Tongue (tissue), 2 donors: ENCODE results near the gene ENOX1. TPM values are rescaled to one million over a fixed set of nuclear protein-coding genes. Genes with fewer than 3 reads are reported as not detected.
A peak's percentile ranks its signal among the peaks of the same experiment; 100 is the strongest.
"Not testable (repeated sequence)": the region's sequence is repeated elsewhere in the genome, so short reads cannot be mapped to it uniquely, and the experiment has no call there.

Experiments used
- DNase-seq: peaks from one replicate; pipeline ENCODE4 v3.0.0-alpha.2; 2015
- total RNA-seq: library from RNA; depleted of rRNA; stranded (reverse); fragments of >200 nt; gene quantifications from one replicate; pipeline ENCODE4 v1.2.3, GENCODE V29; 2014

Gene ENOX1
- total RNA-seq, 1 donor from 2014 or later, result 11.8 TPM

DNA sequence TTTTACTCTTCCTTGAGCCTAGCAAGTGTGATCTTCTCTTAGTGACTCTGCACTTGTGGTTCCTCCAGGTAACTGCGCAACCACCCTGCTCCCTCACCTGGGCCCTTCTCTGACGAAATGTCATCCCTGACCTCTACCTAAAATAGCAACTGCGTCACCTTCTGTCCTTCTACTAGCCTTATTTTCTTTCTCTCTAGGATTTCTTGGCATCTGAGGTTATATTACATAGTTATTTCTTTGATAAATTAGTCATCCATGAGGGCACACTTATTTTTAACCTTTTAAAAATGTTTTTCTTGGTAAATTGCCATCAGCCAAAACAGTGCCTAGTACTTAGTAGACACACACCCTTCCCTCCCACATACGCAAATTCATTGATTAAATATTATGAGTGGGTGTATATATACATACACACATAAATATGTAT is 355.5 kb downstream of the ENOX1 start:
- DNase-seq, result no peak

DNA sequence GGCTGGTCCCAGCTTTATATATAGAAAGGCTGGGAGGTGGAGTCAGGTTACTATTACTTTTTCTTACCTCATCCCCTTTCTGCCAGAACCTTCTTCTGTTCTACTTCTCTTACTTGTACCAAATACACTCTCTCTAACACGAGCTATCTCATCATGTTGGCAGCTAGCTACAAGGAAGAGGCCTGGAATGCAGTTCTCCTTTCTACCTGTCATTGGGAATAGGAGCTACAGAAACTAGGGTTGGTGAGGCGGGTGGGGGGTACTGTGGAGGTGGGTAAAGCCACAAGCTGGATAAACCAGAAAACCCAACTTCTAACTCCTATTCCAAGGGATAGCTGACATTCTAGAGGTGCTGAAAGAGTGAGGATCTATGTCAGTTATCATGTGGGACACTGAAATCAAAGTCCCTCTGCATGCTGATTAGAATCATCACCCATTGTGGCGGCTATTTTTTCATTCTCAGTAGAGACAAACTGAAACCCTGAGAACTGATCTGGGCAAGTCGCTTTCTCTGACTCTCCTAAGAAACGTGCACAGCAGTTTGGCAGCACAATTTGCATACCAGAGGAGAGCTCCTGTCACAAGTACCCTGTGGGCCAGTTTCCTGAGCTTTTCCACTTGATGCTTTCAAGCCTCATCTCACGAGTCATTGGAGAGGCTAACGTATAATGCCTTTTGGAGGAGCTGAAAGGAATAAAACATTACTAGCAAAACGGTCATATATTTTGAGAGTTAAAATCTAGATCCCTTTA is 358.1 kb downstream of the ENOX1 start:
- DNase-seq, result no peak

DNA sequence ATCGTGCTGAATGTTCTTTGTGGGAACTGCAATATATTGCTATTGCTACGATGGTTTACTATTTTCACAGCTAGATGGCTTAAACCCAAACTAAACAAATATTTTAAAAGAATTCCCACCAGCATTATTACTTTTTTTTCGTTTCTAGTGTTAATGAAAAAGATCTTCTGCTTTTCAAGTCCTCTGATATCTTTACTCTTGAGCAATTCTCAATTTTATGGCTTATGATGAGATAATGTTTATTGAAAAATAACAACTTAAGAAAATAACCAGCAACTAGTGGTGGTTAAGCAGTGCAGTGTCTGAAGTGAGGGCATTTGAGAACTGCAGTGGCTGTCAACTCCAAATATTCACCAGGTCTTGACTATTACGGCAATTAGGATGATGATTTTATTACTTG is 360.4 kb downstream of the ENOX1 start:
- DNase-seq, result no peak

DNA sequence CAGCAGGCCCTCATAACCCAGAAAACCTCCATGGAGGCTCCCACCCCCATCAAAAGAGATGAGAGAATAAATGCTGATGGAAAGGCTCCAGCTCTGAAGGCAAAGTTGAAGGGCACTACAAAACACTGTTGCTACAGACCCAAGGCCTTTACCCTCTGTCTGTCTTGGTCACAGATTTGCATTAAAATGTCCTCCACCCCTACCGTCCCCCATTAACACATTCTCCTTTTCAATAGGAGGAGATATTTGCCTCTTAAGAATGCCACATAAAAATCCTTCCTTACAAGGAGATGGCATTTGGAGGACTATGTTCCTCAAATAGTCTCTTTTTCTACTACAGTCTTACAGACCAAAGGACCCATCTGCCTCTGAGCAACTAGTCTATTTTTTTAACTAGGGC is 361.5 kb downstream of the ENOX1 start:
- no peak for DNase-seq

DNA sequence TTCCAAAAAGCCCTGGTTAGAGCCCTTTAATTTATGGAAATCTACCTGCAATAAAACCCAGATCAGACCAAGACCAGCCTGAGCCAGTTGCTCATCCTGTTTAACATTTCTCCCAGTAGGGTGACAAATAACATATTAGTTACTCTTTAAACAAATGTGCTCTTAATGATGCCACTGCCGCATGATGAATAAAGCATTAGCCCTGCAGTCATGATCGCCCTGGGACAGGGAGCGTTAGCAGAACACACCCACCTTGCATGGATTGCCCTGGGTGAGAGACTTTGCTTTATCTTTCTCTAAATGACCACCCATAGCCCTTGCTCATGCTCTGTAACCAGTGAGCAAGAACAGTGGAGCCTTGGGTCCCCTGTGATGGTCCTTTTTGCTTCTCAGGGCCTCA is 362.4 kb downstream of the ENOX1 start:
- no peak for DNase-seq

DNA sequence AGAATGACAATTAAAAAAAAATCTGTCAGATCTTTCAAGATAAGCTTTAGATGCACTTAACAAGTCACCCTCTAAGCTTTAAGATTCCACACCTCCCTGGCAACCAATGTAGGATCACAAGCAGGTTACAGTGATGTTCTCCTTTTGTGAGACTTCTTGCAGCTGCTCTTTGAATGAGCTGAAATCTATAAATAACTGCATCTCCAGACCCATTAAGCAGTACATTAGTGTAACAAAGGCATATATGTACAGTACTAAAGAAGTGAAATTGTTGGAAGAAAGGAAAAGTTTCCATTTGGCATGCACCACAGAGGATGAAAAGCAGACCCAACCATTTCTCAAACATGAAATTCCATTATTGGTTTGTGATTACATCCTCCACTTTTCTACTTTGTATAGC is 364.7 kb downstream of the ENOX1 start:
- DNase-seq, result peak; percentile 63

DNA sequence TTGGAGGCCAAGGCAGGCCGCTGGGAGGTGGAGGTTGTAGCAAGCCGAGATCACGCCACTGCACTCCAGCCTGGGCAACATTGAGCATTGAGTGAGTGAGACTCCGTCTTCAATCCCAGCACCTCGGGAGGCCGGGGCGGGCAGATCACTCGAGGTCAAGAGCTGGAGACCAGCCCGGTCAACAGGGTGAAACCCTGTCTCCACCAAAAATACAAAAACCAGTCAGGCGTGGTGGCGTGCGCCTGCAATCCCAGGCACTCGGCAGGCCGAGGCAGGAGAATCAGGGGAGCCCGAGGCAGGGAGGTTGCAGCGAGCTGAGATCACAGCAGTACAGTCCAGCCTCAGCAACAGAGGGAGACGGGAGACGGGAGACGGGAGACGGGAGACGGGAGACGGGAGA is 369.9 kb downstream of the ENOX1 start:
- not testable (repeated sequence) for DNase-seq

DNA sequence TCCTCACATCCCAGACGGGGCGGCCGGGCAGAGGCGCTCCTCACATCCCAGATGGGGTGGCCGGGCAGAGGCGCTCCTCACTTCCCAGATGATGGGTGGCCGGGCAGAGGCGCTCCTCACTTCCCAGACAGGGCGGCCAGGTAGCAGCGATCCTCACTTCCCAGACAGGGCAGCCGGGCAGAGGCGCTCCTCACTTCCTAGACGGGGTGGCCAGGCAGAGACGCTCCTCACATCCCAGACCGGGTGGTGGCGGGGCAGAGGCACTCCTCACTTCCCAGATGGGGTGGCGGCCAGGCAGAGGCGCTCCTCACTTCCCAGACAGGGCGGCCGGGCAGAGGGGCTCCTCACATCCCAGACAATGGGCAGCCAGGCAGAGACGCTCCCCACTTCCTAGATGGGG is 370.4 kb downstream of the ENOX1 start:
- not testable (repeated sequence) for DNase-seq

DNA sequence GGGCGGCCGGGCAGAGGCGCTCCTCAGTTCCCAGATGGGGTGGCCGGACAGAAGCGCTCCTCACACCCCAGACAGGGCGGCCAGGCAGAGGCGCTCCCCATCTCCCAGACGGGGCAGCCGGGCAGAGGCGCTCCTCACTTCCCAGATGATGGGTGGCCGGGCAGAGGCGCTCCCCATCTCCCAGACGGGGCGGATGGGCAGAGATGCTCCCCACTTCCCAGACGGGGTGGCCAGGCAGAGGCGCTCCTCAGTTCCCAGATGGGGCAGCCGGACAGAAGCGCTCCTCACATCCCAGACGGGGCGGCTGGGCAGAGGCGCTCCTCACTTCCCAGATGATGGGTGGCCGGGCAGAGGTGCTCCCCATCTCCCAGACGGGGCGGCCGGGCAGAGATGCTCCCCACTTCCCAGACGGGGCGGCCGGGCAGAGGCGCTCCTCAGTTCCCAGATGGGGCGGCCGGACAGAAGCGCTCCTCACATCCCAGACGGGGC is 370.8 kb downstream of the ENOX1 start:
- not testable (repeated sequence) for DNase-seq

DNA sequence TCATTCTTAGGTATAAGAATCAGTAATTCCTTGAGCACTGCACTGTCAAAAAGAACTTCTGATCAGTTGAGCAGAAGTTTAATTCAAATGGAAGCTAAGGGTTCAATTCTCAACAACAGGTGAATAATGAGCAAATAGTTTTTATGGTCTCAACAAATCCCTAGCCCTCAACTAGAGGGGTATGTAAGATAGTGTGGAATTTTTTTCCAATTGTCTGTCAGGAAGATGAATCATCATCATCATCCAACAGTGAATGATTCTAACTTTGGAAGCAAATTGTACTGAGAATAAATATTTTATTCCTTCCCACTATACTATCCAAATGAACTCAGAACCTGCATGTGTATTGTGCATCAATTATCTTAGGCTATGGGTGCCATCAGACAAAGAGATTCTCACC is 372.7 kb downstream of the ENOX1 start:
- no peak for DNase-seq

DNA sequence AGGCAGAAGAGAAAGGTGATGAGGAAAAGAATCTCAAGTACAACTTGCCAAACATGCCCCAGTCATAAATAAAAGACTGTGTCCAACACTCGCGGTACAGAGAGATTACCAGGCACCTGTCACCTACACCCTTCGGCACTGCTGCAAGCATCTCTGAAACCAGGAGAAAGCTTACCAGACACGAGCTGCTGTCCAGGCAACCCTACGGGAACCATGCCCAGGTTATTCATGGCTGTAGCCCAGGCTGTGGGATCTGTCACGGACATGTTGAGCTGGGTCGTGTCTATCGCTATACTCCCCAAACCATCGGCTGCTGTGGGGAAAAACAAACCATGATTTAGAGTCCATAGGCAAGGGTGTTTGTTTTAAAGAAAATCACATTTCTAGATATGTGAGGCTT is 375.0 kb downstream of the ENOX1 start:
- DNase-seq, result peak; percentile 21

DNA sequence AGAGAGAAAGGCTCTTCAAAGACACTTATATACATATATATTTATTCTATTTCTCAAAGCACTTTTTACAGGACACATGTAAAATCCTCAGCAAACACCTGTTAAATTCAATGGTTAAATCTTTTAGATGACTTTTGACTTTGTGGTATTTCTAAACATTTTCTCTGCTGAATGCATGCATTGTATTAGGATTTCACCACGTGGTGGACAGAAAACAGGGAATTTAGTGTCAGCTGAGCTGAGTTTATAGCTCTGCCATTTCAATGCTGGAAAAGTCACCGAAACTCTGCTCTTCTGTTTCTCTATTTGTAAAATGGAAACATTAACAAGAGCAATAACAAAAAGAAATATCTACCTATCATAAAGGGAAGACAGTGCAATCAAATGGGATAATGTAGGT is 375.6 kb downstream of the ENOX1 start:
- no peak for DNase-seq

DNA sequence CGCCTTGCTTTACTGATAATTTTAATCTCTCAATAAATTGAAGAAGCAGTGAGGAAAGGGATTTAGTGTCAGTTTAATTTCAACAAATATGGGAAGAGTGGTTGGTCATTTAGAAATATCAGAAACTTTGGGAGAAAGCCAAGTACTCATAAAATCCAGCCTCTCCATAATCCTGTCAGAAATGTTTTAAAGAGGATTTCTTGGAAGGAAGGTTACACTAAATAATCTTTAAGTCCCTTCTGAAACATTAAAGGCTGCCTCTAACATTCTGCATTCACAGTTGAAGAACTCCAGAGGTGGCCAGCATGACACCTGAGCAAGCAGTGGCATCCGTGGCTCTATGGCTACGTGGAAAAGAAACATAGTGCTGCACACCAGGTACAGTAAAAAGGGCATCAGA is 378.5 kb downstream of the ENOX1 start:
- DNase-seq, result no peak

DNA sequence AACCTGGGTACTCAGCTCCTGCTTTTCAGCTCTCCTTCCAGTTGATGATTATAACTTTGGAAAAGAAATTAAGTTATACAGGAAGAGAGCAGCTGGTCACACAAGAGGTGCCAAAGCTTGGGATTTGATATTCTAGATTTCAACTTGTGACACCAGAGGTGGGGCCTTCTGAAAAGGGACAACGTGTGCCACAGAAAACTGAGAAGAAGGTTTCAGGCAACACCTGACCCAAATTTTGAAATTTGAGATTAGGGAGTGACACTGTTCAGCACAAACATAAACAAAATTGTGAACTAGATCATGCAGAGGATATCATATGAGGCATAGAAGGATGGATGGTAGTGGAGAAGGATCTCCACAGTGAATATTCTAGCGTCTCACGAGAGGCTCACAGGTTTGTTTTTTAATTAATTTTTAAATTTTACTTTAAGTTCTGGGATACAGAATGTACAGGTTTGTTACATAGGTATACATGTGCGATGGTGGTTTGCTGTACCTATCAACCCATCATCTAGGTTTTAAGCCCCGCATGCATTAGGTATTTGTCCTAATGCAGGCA is 379.7 kb downstream of the ENOX1 start:
- peak; percentile 32 for DNase-seq

DNA sequence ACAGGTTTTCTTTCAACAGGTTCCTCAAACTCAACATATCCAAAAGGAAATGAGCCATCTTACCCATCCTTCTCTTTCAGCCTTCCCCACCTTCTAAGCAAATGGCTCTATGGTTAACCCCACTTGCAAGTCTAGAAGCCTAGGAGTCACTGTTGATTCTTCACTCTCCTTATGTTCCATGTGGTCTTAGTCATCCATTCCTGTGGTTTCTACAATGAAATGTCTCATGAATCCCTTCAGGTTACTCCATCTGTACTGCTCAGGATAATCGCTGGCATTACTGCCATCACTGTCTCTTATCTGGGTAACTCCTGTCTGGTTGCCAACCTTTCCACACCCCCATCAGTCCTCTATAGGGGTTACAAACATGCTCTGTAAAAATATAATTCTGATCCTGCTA is 381.3 kb downstream of the ENOX1 start:
- no peak for DNase-seq

DNA sequence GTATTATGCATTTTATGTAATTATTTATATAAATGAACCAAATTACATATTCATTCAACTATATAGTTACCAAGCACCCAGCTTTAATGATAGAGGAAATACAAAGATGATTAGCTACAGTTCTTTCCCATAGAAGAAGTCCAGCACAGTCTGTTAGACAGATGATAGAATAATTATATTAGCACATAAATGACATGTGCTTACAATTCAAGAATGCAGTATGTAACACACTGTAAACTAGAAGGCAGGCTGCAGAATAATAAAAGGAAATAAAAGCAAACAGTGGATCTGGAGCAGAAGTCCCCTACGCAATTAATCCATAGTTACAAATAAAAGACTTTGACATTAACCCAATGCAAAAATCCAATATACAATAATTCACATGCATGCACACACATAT is 384.4 kb downstream of the ENOX1 start:
- no peak for DNase-seq

DNA sequence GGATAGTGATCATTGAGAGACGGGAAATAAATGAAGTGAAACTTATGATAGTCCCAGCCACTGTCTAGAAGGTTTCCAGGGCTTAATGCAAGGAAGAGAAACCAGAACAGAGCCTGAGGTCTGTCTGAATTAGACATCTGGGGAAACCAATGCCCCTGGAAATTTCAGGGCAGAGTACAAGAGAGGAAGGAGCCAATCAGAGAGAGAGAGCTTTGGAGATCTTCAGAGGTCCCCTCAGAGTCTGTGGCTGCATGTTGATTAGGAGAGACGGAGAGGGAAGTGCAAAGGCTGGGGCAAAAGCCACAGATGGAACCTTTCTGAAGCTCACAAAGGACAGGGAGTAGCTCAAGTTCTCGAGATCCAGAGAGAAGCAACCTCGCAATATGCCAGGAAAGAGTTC is 385.4 kb downstream of the ENOX1 start:
- DNase-seq, result no peak

DNA sequence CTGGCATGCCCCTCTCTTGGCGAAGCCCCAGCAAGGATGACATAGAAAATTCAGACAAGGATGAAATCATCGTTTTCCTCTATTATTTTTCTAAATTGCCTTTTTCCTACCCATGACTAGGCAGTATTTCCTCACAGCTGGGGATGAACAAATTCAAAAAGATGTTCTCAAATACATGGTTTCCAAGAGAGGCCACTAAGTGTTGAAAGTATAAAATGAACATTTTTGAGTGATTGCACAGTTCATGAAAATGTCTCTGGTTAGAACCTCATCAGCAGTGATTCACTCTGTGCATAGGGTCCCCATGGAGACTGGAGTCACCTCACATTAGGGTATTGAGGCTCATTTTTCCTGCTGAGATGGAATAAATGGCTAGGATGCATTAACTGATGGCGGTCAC is 389.7 kb downstream of the ENOX1 start:
- DNase-seq, result no peak

DNA sequence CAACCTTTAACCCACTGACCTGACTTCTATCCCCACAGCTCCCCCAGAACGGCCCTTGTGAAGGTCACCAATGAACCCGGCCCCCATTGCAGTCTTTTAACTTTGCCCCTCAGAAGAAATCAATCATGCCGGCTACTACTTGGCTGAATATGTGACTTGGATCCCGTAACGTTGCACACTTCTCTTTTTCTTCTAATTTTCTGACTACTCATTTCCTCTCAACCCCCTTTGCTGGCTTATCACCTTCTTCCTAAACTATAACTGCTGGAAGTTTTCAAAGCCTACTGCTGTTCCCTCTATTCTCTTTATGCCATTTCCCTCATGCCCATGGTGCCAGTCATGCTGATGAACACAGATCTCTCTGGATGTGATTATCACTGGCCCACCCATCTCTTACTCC is 395.7 kb downstream of the ENOX1 start:
- DNase-seq, result no peak

DNA sequence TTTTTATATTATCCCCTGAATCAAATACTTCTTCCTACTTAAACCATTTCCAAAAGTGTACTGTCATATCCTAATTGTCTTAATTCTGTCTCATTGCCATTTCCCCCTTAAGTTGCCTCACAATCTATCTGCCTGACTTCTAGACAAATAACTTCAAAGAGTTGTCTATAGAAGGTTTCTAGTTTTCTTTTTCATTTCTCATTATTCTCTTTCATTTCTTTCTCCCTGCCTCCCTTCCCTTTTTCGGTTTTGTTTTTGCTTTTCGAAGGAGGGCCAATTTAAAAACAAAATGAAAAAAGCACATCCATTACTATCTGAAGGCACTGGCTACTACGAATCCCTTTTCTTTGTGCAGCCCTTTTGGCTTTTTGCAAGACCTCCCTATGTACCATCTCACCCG is 396.2 kb downstream of the ENOX1 start:
- DNase-seq, result no peak

DNA sequence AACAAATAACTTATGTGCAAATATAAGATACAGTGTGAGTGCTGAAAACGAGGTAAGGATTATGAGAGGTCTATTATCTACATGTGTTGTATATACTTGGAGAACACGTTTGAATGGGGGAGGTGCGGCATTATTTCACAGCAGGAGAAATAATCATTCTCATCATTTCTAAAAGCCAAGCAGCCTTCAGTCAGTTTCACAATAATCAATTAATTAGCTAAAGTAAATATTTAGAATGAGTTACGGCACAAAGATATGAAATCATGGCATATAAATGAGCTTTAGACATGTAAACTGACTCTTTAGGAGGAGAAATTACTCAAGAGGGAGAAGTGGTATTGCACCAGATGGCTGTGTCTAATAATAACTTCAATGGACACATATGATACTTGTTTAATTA is 396.8 kb downstream of the ENOX1 start:
- no peak for DNase-seq

DNA sequence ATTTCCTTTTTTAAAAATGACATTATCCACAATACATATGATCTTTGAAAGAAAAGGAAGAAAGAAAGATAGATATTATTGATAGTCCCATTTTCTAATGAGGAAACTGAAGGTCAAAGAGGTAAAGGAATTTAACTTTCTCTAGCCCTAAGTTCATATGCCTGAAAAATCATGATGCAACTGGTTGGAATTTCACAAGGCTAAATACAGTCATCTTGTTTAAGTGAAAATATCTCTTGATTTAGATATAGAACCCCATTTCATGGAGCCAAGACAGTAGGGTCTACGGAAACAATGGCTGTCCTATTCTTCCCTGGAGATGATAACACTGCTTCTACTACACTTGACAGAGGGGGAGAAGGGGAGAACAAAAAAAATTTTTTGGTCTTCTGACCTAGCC is 397.2 kb downstream of the ENOX1 start:
- no peak for DNase-seq

DNA sequence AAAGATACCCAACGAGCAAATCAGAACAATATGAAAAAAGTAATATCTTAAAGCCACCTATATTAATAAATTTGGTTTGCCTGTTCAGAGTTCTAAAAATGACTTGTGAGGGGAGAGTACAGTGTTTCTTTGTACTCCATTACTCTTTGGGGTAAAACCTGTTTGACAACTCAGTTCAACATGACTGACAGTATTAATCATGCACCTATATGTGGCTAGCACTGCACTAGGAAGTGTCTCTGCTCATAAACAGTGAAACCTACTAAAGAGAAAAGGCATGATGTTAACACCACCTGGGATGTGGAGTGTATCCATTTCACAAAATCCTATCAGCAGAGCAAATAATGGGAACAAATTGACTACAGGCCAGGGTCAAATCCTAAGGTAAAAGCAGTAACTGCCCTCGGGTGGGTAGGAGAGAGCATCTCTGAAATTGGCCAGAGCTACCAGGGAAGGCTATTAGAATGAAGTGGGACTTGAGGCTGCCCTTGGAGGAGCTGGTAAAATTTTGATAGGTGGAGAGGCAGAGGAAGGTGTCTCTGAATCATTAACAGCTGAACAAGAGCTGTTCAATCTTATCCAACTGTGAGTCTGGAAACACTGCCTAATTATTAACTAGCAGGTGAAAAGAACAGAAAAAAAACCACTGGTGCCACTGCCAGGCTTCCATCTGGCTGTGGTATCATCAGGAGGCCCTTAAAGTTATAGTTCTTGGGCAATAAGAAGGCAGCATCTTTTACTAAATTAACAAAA is 398.3 kb downstream of the ENOX1 start:
- DNase-seq, result no peak

DNA sequence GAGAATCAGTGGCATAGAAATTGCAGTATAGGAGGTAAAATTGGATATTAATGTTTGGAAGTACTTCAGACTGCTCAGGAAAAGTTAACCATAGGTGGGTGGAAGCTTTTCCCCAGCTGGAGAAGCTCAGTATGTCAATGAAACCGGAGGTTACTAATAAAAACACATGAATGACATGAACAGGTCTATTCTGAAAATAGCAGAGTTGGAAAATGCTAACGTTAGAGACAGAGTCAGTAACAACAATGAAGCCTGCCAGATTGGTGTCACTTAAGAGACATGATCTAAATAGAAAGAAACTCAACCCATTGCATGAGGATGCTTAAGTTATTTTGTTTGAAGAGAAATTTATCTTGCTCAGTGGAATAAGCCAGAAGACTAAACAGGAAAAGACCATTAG is 398.9 kb downstream of the ENOX1 start:
- peak; percentile 52 for DNase-seq
